HepG2 (cell line): Measurements from ENCODE around the gene CCM2L. TPM values are rescaled to one million over a fixed set of nuclear protein-coding genes. Genes with fewer than 3 reads are reported as not detected.

Experiments
- BRF2 ChIP-seq: sonication (generic); formaldehyde crosslinking; IDR thresholded peaks from 2 replicates; pipeline ENCODE4 v1.8.1; 2022; ENCODE audit warnings: mild to moderate bottlenecking, missing genetic modification reagents
- ETV5 ChIP-seq: IDR thresholded peaks from 2 replicates; pipeline ENCODE4 v1.6.1; 2018; ENCODE audit warnings: missing biosample characterization, missing genetic modification reagents, inconsistent platforms, borderline replicate concordance
- FOXA1 ChIP-seq, 2 experiments: fragments of 450-650 bp in 1 of 2; sonication (generic) in 1 of 2; formaldehyde crosslinking in 1 of 2; IDR thresholded peaks; 2 replicates each; pipeline versions ENCODE4 v1.4.0 to v1.6.1; 2016 to 2020; ENCODE audit warnings: missing genetic modification reagents in 1 of 2
- FOXM1 ChIP-seq: sonication (generic); formaldehyde crosslinking; IDR thresholded peaks from 2 replicates; pipeline ENCODE4 v1.5.0; 2020; ENCODE audit warnings: missing genetic modification reagents
- GABPB1 ChIP-seq: IDR thresholded peaks from 2 replicates; pipeline ENCODE4 v1.6.1; 2016; ENCODE audit warnings: mild to moderate bottlenecking, missing genetic modification reagents, moderate library complexity, missing compliant biosample characterization
- HDAC1 ChIP-seq: sonication (generic); formaldehyde crosslinking; IDR thresholded peaks from 2 replicates; pipeline ENCODE4 v1.5.1; 2020; ENCODE audit warnings: mild to moderate bottlenecking, missing genetic modification reagents
- HIC2 ChIP-seq: sonication (generic); formaldehyde crosslinking; IDR thresholded peaks from 2 replicates; pipeline ENCODE4 v1.9.0; 2022; ENCODE audit warnings: low read depth, missing genetic modification reagents
- HNF1A ChIP-seq, 2 experiments: sonication (generic) in 1 of 2; formaldehyde crosslinking in 1 of 2; IDR thresholded peaks; 2 replicates each; pipeline versions ENCODE4 v1.4.0 to v1.6.1; 2016 to 2020; ENCODE audit warnings: borderline replicate concordance in 1 of 2, low read depth in 1 of 2, mild to moderate bottlenecking in 1 of 2, missing genetic modification reagents in 1 of 2
- HOXA3 ChIP-seq: sonication (generic); formaldehyde crosslinking; IDR thresholded peaks from 2 replicates; pipeline ENCODE4 v1.5.0; 2020; ENCODE audit warnings: missing genetic modification reagents
- KAT7 ChIP-seq: IDR thresholded peaks from 2 replicates; pipeline ENCODE4 v1.6.1; 2018; ENCODE audit warnings: borderline replicate concordance, missing compliant biosample characterization
- KDM3A ChIP-seq: IDR thresholded peaks from 2 replicates; pipeline ENCODE4 v1.6.1; 2018; ENCODE audit warnings: low read depth, missing compliant biosample characterization
- POLR2A ChIP-seq, 2 experiments: IDR thresholded peaks; 2 replicates each; pipeline ENCODE4 v1.6.1; 2011; ENCODE audit warnings: low read depth in 2 of 2, low read length in 2 of 2, mild to moderate bottlenecking in 1 of 2, moderate library complexity in 1 of 2; ENCODE audit not compliant: insufficient read depth in 1 of 2
- SAP130 ChIP-seq: IDR thresholded peaks from 2 replicates; pipeline ENCODE4 v1.6.1; 2016; ENCODE audit warnings: low read depth
- U2AF2 ChIP-seq: fragments of 200-400 bp; formaldehyde crosslinking; IDR thresholded peaks from 2 replicates; pipeline ENCODE4 v1.6.1; 2017; ENCODE audit warnings: low read depth, mild to moderate bottlenecking, low read length
- ZIK1 ChIP-seq: sonication (generic); formaldehyde crosslinking; IDR thresholded peaks from 2 replicates; pipeline ENCODE4 v1.5.0; 2020; ENCODE audit warnings: mild to moderate bottlenecking, low read depth, missing genetic modification reagents, borderline replicate concordance
- ZKSCAN1 ChIP-seq: fragments of 150-350 bp; IDR thresholded peaks from 2 replicates; pipeline ENCODE4 v1.6.1; 2014; ENCODE audit warnings: low read length
- ZNF225 ChIP-seq: sonication (generic); formaldehyde crosslinking; IDR thresholded peaks from 2 replicates; pipeline ENCODE4 v1.4.0; 2020; ENCODE audit warnings: mild to moderate bottlenecking, missing genetic modification reagents
- ZNF230 ChIP-seq: sonication (generic); formaldehyde crosslinking; IDR thresholded peaks from 2 replicates; pipeline ENCODE4 v1.4.0; 2020; ENCODE audit warnings: mild to moderate bottlenecking, missing genetic modification reagents
- ZNF570 ChIP-seq: sonication (generic); formaldehyde crosslinking; IDR thresholded peaks from 2 replicates; pipeline ENCODE4 v1.4.0; 2020; ENCODE audit warnings: mild to moderate bottlenecking, missing genetic modification reagents, borderline replicate concordance
- ZNF572 ChIP-seq: sonication (generic); formaldehyde crosslinking; IDR thresholded peaks from 2 replicates; pipeline ENCODE4 v1.5.1; 2020; ENCODE audit warnings: mild to moderate bottlenecking, missing genetic modification reagents
- ZNF616 ChIP-seq: sonication (generic); formaldehyde crosslinking; IDR thresholded peaks from 2 replicates; pipeline ENCODE4 v1.5.0; 2020; ENCODE audit warnings: low read depth, mild to moderate bottlenecking, missing genetic modification reagents
- ZNF619 ChIP-seq: sonication (generic); formaldehyde crosslinking; IDR thresholded peaks from 2 replicates; pipeline ENCODE4 v1.4.0; 2020; ENCODE audit warnings: mild to moderate bottlenecking, missing genetic modification reagents
- ZNF772 ChIP-seq: sonication (generic); formaldehyde crosslinking; IDR thresholded peaks from 2 replicates; pipeline ENCODE4 v1.5.0; 2020; ENCODE audit warnings: mild to moderate bottlenecking, missing genetic modification reagents
- polyA plus RNA-seq, 8 experiments: library from polyadenylated mRNA; depleted of rRNA in 3 of 8; stranded (reverse) in 7 of 8; unstranded in 1 of 8; fragments of >200 nt; fragmentation: Illumina TruSeq in 4 of 8; extraction: Trizol in 4 of 8; gene quantifications; 2 replicates each; pipeline versions ENCODE4 v1.2.1 to v1.2.3, GENCODE V29; 2011 to 2016; ENCODE audit warnings: low read depth in 4 of 8, missing spikeins in 1 of 8, mixed read lengths in 1 of 8; ENCODE audit not compliant: insufficient read depth in 1 of 8
- total RNA-seq, 5 experiments: library from RNA; depleted of rRNA; stranded (reverse); fragments of >200 nt; fragmentation: Illumina TruSeq; extraction: Trizol; gene quantifications; 2 replicates each; pipeline ENCODE4 v1.2.3, GENCODE V29; 2016; ENCODE audit warnings: low read depth in 1 of 5

Gene CCM2L
- total and polyA plus RNA-seq, 2 of the 13 experiments (the other 11 are each of a cell fraction or from before 2014, with no cell fraction given), result 0.15 TPM; not detected in 1

- TF ChIP-seq HNF1A (IDR thresholded peaks at IDR 0.05; ENCODE audit: low read depth) (peak; percentile 25; the same call in 1 of the 2 replicates), HNF1A (CRISPR knock-in tag; IDR thresholded peaks at IDR 0.05; ENCODE audit: borderline replicate concordance) (no peak), ETV5 (CRISPR knock-in tag) (0 out of 2 replicates have a peak, but pooled peaks have one; percentile 14), SAP130 (CRISPR knock-in tag) (peak; percentile 61), HIC2 (CRISPR knock-in tag) (0 out of 2 replicates have a peak, but pooled peaks have one; percentile 41), GABPB1 (CRISPR knock-in tag) (peak; percentile 54), KDM3A (CRISPR knock-in tag) (peak; percentile 72; the same call in 1 of the 2 replicates), FOXM1 (CRISPR knock-in tag) (no peak), FOXA1 (IDR thresholded peaks at IDR 0.05) (no peak), FOXA1 (CRISPR knock-in tag; IDR thresholded peaks at IDR 0.05) (0 out of 2 replicates have a peak, but pooled peaks have one; percentile 26), ZNF230 (CRISPR knock-in tag) (0 out of 2 replicates have a peak, but pooled peaks have one; percentile 31), POLR2A (IDR thresholded peaks at IDR 0.05; ENCODE audit: insufficient read depth in 1 of 2, low read depth in 2 of 2, low read length in 2 of 2) (peak in 1 of 2 experiments; percentile 75; a peak in 2 of 4 replicates), BRF2 (CRISPR knock-in tag) (no peak), ZNF619 (CRISPR knock-in tag) (0 out of 2 replicates have a peak, but pooled peaks have one; percentile 61), ZIK1 (CRISPR knock-in tag) (peak; percentile 78; the same call in 1 of the 2 replicates), ZNF570 (CRISPR knock-in tag) (no peak), KAT7 (CRISPR knock-in tag) (no peak), ZKSCAN1 (no peak), ZNF772 (CRISPR knock-in tag) (peak; percentile 75; the same call in 1 of the 2 replicates), U2AF2 (no peak), ZNF572 (CRISPR knock-in tag) (0 out of 2 replicates have a peak, but pooled peaks have one; percentile 20), HDAC1 (peak; percentile 44; the same call in 1 of the 2 replicates), HOXA3 (peak; percentile 48; the same call in 1 of the 2 replicates), ZNF225 (peak; percentile 93), ZNF616 (0 out of 2 replicates have a peak, but pooled peaks have one; percentile 60)
Observed at GRCh38 chr20:32028647-32029372, 18.6 kb downstream of the CCM2L start (continued).
